Motor neuron (in vitro differentiated cells): Measurements from ENCODE around the gene SMIM34. TPM values are rescaled to one million over a fixed set of nuclear protein-coding genes. Genes with fewer than 3 reads are reported as not detected.
"Not testable (repeated sequence)": the region's sequence is repeated elsewhere in the genome, so short reads cannot be mapped to it uniquely, and the experiment has no call there.

Experiments
- ATAC-seq, 8 experiments: fragments of 200-7000 bp; cut with Tn5 transposase; replicated peaks in 6 of 8; 2 replicates each; pipeline ENCODE4 v1.8.0; 2021; ENCODE audit warnings: mild to moderate bottlenecking in 8 of 8, moderate library complexity in 8 of 8
- H3K27ac ChIP-seq, 2 donors: fragments of 250-450 bp; sonication (Bioruptor Pico); 2 replicates each; pipeline ENCODE4 v1.9.0; 2021; ENCODE audit warnings: antibody characterized with exemption in 2 of 2, mild to moderate bottlenecking in 2 of 2, moderate library complexity in 1 of 2
- H3K4me1 ChIP-seq, 2 donors: fragments of 250-450 bp; sonication (Bioruptor Pico); replicated peaks in 1 of 2; 2 replicates each; pipeline ENCODE4 v1.6.1; 2021; ENCODE audit warnings: antibody characterized with exemption in 2 of 2, mild to moderate bottlenecking in 2 of 2, moderate library complexity in 1 of 2
- H3K4me3 ChIP-seq, 5 donors: fragments of 250-450 bp; sonication (Bioruptor Pico); 2 replicates each; pipeline ENCODE4 v1.9.0; 2021; ENCODE audit warnings: antibody characterized with exemption in 5 of 5, mild to moderate bottlenecking in 5 of 5, moderate library complexity in 4 of 5
- WGBS, 10 experiments: fragments of 450-650 bp; shearing (Covaris generic); methylation state at CpG; one replicate each; pipeline ENCODE4 v1.0.0; 2022; 5-methylcytosine and 5-hydroxymethylcytosine counted together
- in situ Hi-C, 9 experiments: fragments of 400-800 bp; cut with MboI; loops; one replicate each; pipeline ENCODE4 v1.15.0; 2021; ENCODE audit warnings: low sequenced_read_pairs in 9 of 9, low pct_unique_long_range_greater_than_20kb in 2 of 9; ENCODE audit not compliant: unreplicated experiment in 9 of 9
- total RNA-seq, 8 experiments: library from RNA; unstranded; fragments of 300-600 nt; gene quantifications; 2 replicates each; pipeline versions ENCODE4 v1.2.3 to v1.2.4, GENCODE V29; 2022

The SMIM34 gene
- total RNA-seq: under 1 TPM in 1 of 8 experiments, not detected in 7; 0.50 TPM

GRCh38 chr21:34423805-34424204 lies at the start of gene SMIM34:
SMIM34 (minus strand) TSS chr21:34423951; CDS start chr21:34423839, 112 bp downstream.
- H3K4me1 ChIP-seq, H3K4me3 ChIP-seq, H3K27ac ChIP-seq, in situ Hi-C loops: not testable (repeated sequence)
- ATAC-seq: peak in 2 of 8 experiments; percentile 28 to 77
- WGBS, 10 experiments: no CpG with 5 or more reads among the region's 4 CpGs

DNA sequence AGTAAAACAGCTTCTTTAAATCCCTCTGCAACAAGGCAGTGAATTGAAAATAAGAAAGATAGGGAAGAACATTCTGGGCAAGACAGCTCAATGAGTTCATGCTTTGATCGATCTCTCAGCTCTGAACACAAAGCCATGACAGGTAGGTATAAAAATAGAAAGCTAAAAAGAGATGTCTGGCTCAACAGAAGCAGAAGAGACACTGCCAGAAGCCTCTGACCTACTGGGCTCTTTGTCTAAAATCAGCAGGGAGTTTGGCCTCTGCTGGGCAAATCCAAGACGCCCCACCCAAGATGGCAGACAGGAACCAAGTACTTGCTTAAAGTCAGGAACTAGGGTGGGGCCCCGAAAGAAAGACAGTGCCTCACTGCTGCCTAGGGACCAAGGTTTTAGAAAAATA lies 43.6 kb upstream of the SMIM34 start:
- H3K4me1 ChIP-seq, H3K27ac ChIP-seq, H3K4me3 ChIP-seq, ATAC-seq, in situ Hi-C loops: not testable (repeated sequence)
- WGBS, 10 experiments: no CpG with 5 or more reads among the region's 3 CpGs

DNA sequence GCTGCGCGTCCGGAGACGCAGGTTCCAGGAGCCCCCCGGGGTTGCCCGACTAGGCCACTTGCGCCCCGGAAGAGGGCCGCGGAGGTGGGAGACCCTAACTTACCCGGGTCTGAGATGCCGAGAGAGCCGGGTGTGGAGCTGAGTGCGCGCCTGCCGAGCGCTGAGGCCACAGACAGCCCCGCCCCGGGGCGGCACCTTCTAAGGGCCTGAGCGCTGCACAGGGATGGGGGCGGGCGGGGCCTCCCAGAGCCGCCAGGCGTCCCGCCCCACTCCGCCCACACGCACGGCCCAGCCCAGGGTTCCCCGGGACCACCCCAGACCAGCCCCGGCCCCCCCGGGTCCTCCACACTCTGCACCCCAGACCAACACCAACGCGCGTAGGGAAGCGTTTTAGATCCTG lies 35.7 kb upstream of the SMIM34 start:
- ATAC-seq: peak; percentile 41 to 99 (median 86)
- WGBS, 10 experiments: no CpG with 5 or more reads among the region's 36 CpGs
- H3K4me1 ChIP-seq, H3K27ac ChIP-seq, H3K4me3 ChIP-seq, in situ Hi-C loops: not testable (repeated sequence)

DNA sequence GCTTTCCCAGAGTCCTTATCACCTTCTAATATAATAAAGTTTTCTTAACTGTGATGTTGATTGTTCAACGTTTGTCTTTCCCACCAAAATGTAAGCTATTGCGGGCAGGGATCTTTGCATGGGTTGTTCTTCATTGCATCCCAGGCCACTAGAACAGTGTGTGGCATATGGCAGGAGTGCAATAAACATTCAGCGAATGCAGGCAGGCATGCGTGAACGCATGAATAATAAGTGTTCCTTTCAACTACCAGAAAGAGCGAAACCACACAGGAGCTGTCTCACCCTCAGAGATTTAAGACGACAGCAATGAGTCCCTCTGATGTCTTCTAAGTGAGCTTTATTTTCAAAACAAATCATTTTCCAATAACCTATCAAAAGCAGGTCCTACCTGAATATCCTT lies 34.5 kb upstream of the SMIM34 start:
- H3K27ac ChIP-seq, in situ Hi-C loops, H3K4me1 ChIP-seq, H3K4me3 ChIP-seq: not testable (repeated sequence)
- WGBS, 10 experiments: no CpG with 5 or more reads among the region's 7 CpGs
- peak in 3 of 8 experiments; percentile 59 to 77 (median 76) for ATAC-seq

DNA sequence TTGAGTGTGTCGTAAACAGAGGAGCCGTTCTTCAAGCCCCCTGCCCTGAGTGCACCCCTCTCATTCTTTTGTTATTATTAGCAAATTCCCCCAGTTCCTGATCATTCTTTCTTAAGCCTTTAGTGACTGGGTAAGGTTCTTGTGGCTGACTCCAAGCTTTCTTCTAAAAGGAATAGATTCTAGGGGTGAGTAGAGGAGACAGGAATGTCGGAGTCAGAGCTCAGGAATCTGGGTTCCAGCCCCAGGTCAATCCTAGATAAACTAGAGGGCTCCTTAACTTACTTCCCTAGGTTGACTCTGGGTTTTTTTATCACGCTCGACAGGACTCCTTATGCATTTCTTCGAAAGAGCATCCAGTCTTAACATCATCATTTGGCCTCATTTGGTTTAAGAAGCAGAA lies 32.4 kb upstream of the SMIM34 start:
- H3K4me1 ChIP-seq, ATAC-seq, H3K4me3 ChIP-seq, in situ Hi-C loops, H3K27ac ChIP-seq: not testable (repeated sequence)
- WGBS, 10 experiments: no CpG with 5 or more reads among the region's 6 CpGs

DNA sequence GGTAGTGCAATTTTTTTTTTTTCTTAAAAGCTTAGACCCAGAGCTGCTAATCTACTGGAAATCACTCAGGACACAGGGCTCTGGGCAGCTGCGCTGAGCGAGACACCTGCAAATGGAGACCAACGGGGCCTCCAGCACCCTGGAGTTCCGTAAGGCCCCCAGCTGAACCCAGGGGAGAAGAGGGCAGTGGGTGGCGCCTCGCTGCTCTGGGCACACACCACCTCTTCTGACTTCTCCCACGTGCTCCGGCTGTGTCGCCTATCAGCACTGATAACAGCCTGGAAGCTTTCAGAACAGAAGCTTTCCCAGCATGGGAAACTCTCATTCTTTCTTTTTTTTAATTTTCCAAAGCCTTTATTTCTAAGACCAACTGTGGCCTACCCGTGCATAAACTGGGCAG lies 31.9 kb upstream of the SMIM34 start:
- WGBS, 10 experiments: no CpG with 5 or more reads among the region's 10 CpGs
- H3K4me3 ChIP-seq, in situ Hi-C loops, H3K4me1 ChIP-seq, H3K27ac ChIP-seq, ATAC-seq: not testable (repeated sequence)

GRCh38 chr21:34447018-34447417 lies 23.3 kb upstream of the SMIM34 start:
- peak; percentile 72 to 92 (median 76) for ATAC-seq
- H3K27ac ChIP-seq, H3K4me3 ChIP-seq, in situ Hi-C loops, H3K4me1 ChIP-seq: not testable (repeated sequence)
- no CpG with 5 or more reads among the region's 8 CpGs for WGBS, 10 experiments

- no CpG with 5 or more reads among the region's 4 CpGs for WGBS, 10 experiments
- H3K27ac ChIP-seq, in situ Hi-C loops, H3K4me1 ChIP-seq, H3K4me3 ChIP-seq: not testable (repeated sequence)
- peak in 3 of 8 experiments; percentile 28 to 69 (median 56) for ATAC-seq
These were observed 19.7 kb upstream of the SMIM34 start for GRCh38 chr21:34443486-34443885.

- peak; percentile 80 to 87 (median 82) for ATAC-seq
- H3K27ac ChIP-seq, in situ Hi-C loops, H3K4me1 ChIP-seq, H3K4me3 ChIP-seq: not testable (repeated sequence)
- WGBS, 10 experiments: no CpG with 5 or more reads among the region's 5 CpGs
These were observed 6.0 kb upstream of the SMIM34 start for GRCh38 chr21:34429710-34430109.

DNA sequence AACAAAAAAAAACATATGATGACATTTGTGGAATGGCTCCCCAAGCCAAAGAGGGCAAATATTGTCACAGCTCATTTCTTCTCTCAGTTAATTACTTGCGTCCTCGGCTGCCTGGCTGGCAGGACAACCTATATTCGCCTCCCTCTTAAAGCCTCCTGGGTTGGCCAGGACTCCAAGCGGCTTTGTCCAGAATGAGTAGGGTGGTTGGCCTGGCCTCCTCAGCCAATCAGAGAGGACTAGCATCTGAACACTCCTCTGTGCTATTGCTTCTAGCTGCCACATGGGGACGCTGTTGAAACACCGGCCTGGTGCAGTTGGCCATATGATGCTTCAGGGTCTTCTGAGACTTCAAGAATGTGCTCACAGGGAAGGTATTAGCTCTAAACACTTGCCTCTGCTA lies 4.7 kb upstream of the SMIM34 start:
- ATAC-seq, in situ Hi-C loops, H3K27ac ChIP-seq: not testable (repeated sequence)

GRCh38 chr21:34427339-34427738 lies 3.6 kb upstream of the SMIM34 start:
- H3K4me3 ChIP-seq, ATAC-seq, in situ Hi-C loops, H3K4me1 ChIP-seq, H3K27ac ChIP-seq: not testable (repeated sequence)
- WGBS, 10 experiments: no CpG with 5 or more reads among the region's 8 CpGs

More for the DNA sequence above, 4.7 kb upstream of the SMIM34 start:
- not testable (repeated sequence) for H3K4me1 ChIP-seq, H3K4me3 ChIP-seq
- no CpG with 5 or more reads among the region's 6 CpGs for WGBS, 10 experiments

- H3K27ac ChIP-seq, in situ Hi-C loops, H3K4me1 ChIP-seq, ATAC-seq, H3K4me3 ChIP-seq: not testable (repeated sequence)
- WGBS, 10 experiments: no CpG with 5 or more reads among the region's 5 CpGs
These were observed 6.2 kb downstream of the SMIM34 start for GRCh38 chr21:34417448-34418077.

DNA sequence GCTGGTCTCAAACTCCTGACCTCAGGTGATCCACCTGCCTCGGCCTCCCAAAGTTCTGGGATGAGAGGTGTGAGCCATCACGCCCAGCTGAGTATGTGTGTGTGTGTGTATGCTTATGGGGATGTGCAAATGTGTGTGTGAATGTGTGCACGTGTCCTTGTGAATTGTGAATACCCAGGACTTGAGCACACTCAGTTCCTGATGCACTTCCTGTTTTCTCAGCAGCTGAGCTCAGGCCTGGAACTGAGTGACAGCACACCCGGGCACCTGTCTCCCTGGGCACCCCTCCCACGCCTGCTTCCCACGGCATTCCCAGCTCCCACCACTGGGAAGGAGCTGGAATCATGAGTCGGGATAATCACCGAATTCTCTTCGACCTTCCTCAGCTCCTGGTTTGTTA lies 16.5 kb downstream of the SMIM34 start:
- ATAC-seq, in situ Hi-C loops: not testable (repeated sequence)
- no CpG with 5 or more reads among the region's 9 CpGs for WGBS, 10 experiments

GRCh38 chr21:34406676-34407075 lies 17.1 kb downstream of the SMIM34 start:
- in situ Hi-C loops, H3K27ac ChIP-seq, H3K4me3 ChIP-seq, H3K4me1 ChIP-seq, ATAC-seq: not testable (repeated sequence)
- no CpG with 5 or more reads among the region's 2 CpGs for WGBS, 10 experiments

More for the DNA sequence above, 16.5 kb downstream of the SMIM34 start:
- H3K27ac ChIP-seq, H3K4me3 ChIP-seq, H3K4me1 ChIP-seq: not testable (repeated sequence)
